HG02571 (cell line): Measurements from ENCODE around the gene ST6GALNAC5.

ENCODE experiments used
- ATAC-seq: cut with Tn5 transposase; IDR thresholded peaks from one replicate; pipeline ENCODE4 v1.9.1; 2021; ENCODE audit warnings: mild to moderate bottlenecking, moderate library complexity; ENCODE audit not compliant: unreplicated experiment

Gene ST6GALNAC5

GRCh38 chr1:76998582-76999223, 131.4 kb downstream of the ST6GALNAC5 start:
- no peak for ATAC-seq

GRCh38 chr1:77007675-77008074, 140.4 kb downstream of the ST6GALNAC5 start:
- ATAC-seq = no peak

- no peak for ATAC-seq
These were observed 143.7 kb downstream of the ST6GALNAC5 start for GRCh38 chr1:77010937-77011336.

GRCh38 chr1:77012066-77012465, 144.8 kb downstream of the ST6GALNAC5 start:
- ATAC-seq = no peak

GRCh38 chr1:77014073-77014788, 147.0 kb downstream of the ST6GALNAC5 start:
- no peak for ATAC-seq

GRCh38 chr1:77015748-77016341, 148.6 kb downstream of the ST6GALNAC5 start:
- ATAC-seq = no peak

GRCh38 chr1:77016386-77016985, 149.2 kb downstream of the ST6GALNAC5 start:
- ATAC-seq = no peak

- ATAC-seq = no peak
These were observed 151.0 kb downstream of the ST6GALNAC5 start for GRCh38 chr1:77018311-77018710.

- no peak for ATAC-seq
These were observed 151.5 kb downstream of the ST6GALNAC5 start for GRCh38 chr1:77018761-77019160.

- no peak for ATAC-seq
These were observed 154.5 kb downstream of the ST6GALNAC5 start for GRCh38 chr1:77021732-77022131.

- ATAC-seq = no peak
These were observed 157.2 kb downstream of the ST6GALNAC5 start for GRCh38 chr1:77024500-77024899.

- ATAC-seq = no peak
These were observed 158.3 kb downstream of the ST6GALNAC5 start for GRCh38 chr1:77025599-77025998.

GRCh38 chr1:77026135-77026534, 158.9 kb downstream of the ST6GALNAC5 start:
- ATAC-seq = no peak

GRCh38 chr1:77026640-77027039, 159.4 kb downstream of the ST6GALNAC5 start:
- no peak for ATAC-seq

GRCh38 chr1:77027847-77028246, 160.6 kb downstream of the ST6GALNAC5 start:
- ATAC-seq = no peak

GRCh38 chr1:77030401-77031105, 163.3 kb downstream of the ST6GALNAC5 start:
- no peak for ATAC-seq

GRCh38 chr1:77031106-77031662, 163.9 kb downstream of the ST6GALNAC5 start:
- no peak for ATAC-seq

GRCh38 chr1:77036560-77036959, 169.3 kb downstream of the ST6GALNAC5 start:
- no peak for ATAC-seq

- ATAC-seq = no peak
These were observed 169.8 kb downstream of the ST6GALNAC5 start for GRCh38 chr1:77037038-77037437.

GRCh38 chr1:77038000-77038399, 170.7 kb downstream of the ST6GALNAC5 start:
- ATAC-seq = no peak

GRCh38 chr1:77039111-77039510, 171.8 kb downstream of the ST6GALNAC5 start:
- no peak for ATAC-seq
